COR-L47 (cell line): ENCODE measurements around the gene THAP7.

Source experiments
- DNase-seq: peaks from one replicate; lab custom pipeline; 2025; lab: John Stamatoyannopoulos, UW

Gene THAP7

GRCh38 chr22:20993304-20994127, 8.4 kb downstream of the THAP7 start:
- no peak for DNase-seq

- DNase-seq: no peak
Measured at GRCh38 chr22:20992456-20993303, 9.2 kb downstream of the THAP7 start.

GRCh38 chr22:20992056-20992442, 9.9 kb downstream of the THAP7 start:
- no peak for DNase-seq

- no peak for DNase-seq
Measured at GRCh38 chr22:20991252-20992055, 10.5 kb downstream of the THAP7 start.

- DNase-seq: no peak
Measured at GRCh38 chr22:20990184-20991180, 11.4 kb downstream of the THAP7 start.

GRCh38 chr22:20989323-20990138, 12.4 kb downstream of the THAP7 start:
- DNase-seq: no peak

GRCh38 chr22:20988573-20989322, 13.2 kb downstream of the THAP7 start:
- DNase-seq: no peak

GRCh38 chr22:20987375-20987774, 14.5 kb downstream of the THAP7 start:
- no peak for DNase-seq

GRCh38 chr22:20986365-20986764, 15.6 kb downstream of the THAP7 start:
- DNase-seq: no peak

GRCh38 chr22:20985720-20986119, 16.2 kb downstream of the THAP7 start:
- no peak for DNase-seq

- no peak for DNase-seq
Measured at GRCh38 chr22:20983081-20983771, 18.7 kb downstream of the THAP7 start.

GRCh38 chr22:20982563-20982882, 19.4 kb downstream of the THAP7 start:
- no peak for DNase-seq

GRCh38 chr22:20981787-20982562, 19.9 kb downstream of the THAP7 start, which contains the start of gene LZTR1:
Gene LZTR1 (plus strand): TSS chr22:20982297. CDS start chr22:20982372, 75 bp downstream.
- peak; percentile 64 for DNase-seq

GRCh38 chr22:20980938-20981722, 20.8 kb downstream of the THAP7 start:
- DNase-seq: no peak

- no peak for DNase-seq
Measured at GRCh38 chr22:20980523-20980922, 21.4 kb downstream of the THAP7 start.

GRCh38 chr22:20979940-20980453, 21.9 kb downstream of the THAP7 start:
- no peak for DNase-seq

- no peak for DNase-seq
Measured at GRCh38 chr22:20979243-20979809, 22.6 kb downstream of the THAP7 start.
